HG02943 (cell line): ENCODE data around the gene TCEA3.

Experiments
- ATAC-seq: cut with Tn5 transposase; IDR thresholded peaks from one replicate; pipeline ENCODE4 v1.9.1; 2021; ENCODE audit warnings: mild to moderate bottlenecking, low read depth, moderate library complexity; ENCODE audit not compliant: unreplicated experiment

TCEA3 gene

DNA sequence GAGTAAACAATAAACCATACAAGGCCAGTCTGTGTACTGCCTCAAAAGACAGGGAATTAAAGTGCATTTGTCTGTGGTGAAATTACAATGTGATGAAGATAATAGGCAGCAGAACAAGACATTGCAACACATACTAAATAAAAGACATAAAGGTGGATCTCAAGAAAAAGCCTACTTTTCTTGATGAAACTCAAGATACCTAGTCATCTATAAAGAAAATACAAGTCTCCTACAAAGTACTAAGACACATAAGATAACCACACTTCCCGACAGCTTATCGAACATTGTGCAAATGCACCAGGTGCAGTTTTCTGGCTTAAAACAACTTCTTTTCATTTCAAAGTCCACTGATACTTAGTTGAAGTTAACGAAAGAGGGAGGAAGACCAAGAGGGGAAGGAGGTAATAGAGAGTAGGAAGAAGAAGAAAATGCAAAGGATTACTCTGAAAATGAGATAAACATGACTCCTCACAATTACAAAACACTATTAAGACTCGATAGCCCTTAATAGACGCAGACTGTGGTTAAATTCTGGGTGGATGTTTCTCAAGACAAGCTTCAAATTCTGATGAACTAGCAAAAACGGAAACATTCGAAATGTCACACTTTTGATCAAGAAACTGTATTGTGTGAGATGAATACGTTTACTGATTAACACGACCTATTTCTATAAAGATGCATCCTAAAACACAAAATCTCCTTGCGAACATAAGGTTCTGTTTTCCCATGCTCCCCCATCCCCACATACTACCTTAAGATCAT is 82.4 kb downstream of the TCEA3 start:
- ATAC-seq: no peak

DNA sequence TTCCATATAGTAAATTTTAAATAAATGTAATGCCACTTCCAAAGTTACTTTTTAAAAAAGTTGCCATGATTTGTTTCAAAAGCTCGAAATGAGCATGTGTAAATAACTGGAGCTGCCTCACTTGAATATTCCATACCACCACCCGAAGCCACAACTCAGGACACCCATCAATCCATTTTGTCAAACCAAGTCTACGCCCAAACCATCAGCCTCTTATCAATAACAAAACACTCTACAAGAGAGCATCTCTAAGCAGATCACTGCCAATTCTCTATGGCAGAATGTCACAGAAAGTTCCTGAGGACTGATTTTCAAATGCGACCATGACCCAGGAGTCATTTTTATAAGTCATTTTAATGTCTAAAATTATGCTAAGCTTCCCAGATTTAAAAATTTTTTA is 84.9 kb downstream of the TCEA3 start:
- no peak for ATAC-seq

GRCh38 chr1:23337869-23338268 is 86.7 kb downstream of the TCEA3 start:
- no peak for ATAC-seq

- no peak for ATAC-seq
These were observed 92.8 kb downstream of the TCEA3 start for GRCh38 chr1:23331713-23332112.
